Brain microvascular endothelial cell (primary cell): ENCODE data around the gene MAOA.
A peak's percentile ranks its signal among the peaks of the same experiment; 100 is the strongest.
"Not testable (repeated sequence)": the region's sequence is repeated elsewhere in the genome, so short reads cannot be mapped to it uniquely, and the experiment has no call there.

Experiments
- DNase-seq: peaks from one replicate; pipeline ENCODE4 v3.0.0-alpha.2; 2020
- H3K27ac ChIP-seq: fragments of 250-450 bp; sonication (Bioruptor Pico); 2 replicates; pipeline ENCODE4 v1.5.1; 2020; ENCODE audit warnings: mild to moderate bottlenecking, moderate library complexity
- H3K27me3 ChIP-seq: fragments of 250-450 bp; sonication (Bioruptor Pico); replicated peaks from 2 replicates; pipeline ENCODE4 v1.5.1; 2020; ENCODE audit warnings: mild to moderate bottlenecking
- H3K36me3 ChIP-seq: fragments of 250-450 bp; sonication (Bioruptor Pico); replicated peaks from 2 replicates; pipeline ENCODE4 v1.5.1; 2020; ENCODE audit warnings: mild to moderate bottlenecking
- H3K4me3 ChIP-seq: 2 replicates; pipeline ENCODE4 v1.5.1; 2011; ENCODE audit warnings: low read depth, mild to moderate bottlenecking, control low read depth, low read length, moderate library complexity
- in situ Hi-C: cut with HindIII; loops from 2 replicates; pipeline ENCODE4 v1.10.0; 2017; ENCODE audit warnings: low sequenced_read_pairs, low pct_ligation_motif_present
- TF ChIP-seq, protein P1 (sequence below): IDR thresholded peaks from 2 replicates; pipeline ENCODE4 v1.5.1; 2011; ENCODE audit warnings: low read depth, mild to moderate bottlenecking, moderate library complexity, low read length, control low read depth, inconsistent platforms; ENCODE audit errors: missing control alignments

Gene MAOA

DNA sequence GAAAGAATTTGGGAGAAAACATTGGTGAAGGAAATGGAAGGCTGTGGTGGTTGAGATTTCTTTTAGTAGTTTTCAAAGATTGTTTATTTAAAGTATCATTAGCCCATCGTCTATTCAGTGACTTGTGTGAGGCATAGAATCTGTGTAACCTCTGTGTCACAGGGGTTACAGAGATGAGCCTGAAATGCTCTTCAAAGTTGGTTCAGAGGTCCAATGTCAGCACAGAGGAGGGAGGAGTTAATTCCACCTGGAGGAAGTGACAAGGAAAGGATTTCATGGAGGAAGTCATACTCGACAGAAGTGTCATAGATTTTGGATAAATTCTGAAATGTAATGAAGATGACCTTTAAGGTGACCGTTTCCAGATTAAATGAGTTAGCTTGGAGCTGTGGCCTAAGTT, 8.2 kb downstream of the MAOA start:
- no peak for DNase-seq
- no peaks in the 10 kb centered on the region for H3K27me3 ChIP-seq
- TF ChIP-seq, protein P1, sequence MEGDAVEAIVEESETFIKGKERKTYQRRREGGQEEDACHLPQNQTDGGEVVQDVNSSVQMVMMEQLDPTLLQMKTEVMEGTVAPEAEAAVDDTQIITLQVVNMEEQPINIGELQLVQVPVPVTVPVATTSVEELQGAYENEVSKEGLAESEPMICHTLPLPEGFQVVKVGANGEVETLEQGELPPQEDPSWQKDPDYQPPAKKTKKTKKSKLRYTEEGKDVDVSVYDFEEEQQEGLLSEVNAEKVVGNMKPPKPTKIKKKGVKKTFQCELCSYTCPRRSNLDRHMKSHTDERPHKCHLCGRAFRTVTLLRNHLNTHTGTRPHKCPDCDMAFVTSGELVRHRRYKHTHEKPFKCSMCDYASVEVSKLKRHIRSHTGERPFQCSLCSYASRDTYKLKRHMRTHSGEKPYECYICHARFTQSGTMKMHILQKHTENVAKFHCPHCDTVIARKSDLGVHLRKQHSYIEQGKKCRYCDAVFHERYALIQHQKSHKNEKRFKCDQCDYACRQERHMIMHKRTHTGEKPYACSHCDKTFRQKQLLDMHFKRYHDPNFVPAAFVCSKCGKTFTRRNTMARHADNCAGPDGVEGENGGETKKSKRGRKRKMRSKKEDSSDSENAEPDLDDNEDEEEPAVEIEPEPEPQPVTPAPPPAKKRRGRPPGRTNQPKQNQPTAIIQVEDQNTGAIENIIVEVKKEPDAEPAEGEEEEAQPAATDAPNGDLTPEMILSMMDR, result no peak
- in situ Hi-C loops, result no loop called here
- H3K36me3 ChIP-seq, result no peaks in the 10 kb centered on the region
- H3K4me3 ChIP-seq, result no peak overlapping the region
- no peak overlapping the region for H3K27ac ChIP-seq

DNA sequence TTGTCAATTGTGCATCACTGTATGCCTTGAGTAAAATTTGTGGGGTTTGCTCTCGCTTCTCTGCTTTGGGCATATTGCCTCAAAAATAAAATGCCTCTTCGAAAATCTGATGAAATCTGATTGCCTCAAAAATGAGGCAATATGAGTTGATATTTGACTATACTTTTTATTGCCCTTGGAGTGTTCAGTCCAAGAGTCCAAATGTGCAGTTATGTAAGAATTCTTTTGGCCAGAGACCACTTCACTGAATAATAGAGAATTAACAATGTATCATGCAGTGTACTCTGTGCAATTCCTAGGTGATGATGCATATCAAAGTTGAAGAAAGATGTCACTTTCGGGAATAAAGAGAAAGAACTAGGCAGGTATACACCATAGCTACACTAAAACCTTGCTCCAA, 8.6 kb downstream of the MAOA start:
- no peak overlapping the region for H3K4me3 ChIP-seq
- H3K36me3 ChIP-seq, result no peaks in the 10 kb centered on the region
- TF ChIP-seq, protein P1, result no peak
- no peak overlapping the region for H3K27ac ChIP-seq
- no peak for DNase-seq
- H3K27me3 ChIP-seq, result no peaks in the 10 kb centered on the region
- in situ Hi-C loops, result no loop called here

DNA sequence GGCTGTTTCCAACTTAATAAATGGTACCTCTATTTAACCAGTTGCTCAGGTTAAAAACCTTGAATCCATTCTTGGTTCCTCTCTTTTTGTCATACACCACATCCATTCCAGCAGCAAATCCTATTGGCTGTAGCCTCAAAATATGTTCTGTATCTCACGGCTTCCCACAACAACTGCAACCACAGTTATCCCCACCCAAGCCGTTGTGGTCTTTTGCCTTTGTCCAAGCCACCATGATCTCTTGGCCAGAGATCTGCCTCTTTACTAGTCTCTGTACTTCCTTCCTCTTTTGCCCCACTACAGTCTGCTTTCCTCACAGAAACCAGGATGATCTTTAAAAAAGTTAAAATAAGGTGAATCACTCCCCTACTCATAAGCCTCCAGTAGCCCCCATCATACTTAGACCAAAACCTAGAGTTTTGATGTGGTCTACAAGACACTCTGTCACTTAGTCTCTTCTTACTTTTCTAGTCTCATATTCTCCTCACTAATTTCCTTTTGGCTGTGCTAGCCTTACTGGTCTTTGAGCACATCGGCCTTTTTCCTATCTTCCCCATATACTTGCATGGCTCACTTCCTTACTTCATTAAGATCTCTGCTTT, 10.3 kb downstream of the MAOA start:
- TF ChIP-seq, protein P1, result no peak
- DNase-seq, result no peak
- Histone ChIP-seq H3K4me3 (no peak overlapping the region), H3K27me3 (no peaks in the 10 kb centered on the region), H3K36me3 (no peaks in the 10 kb centered on the region), H3K27ac (no peak overlapping the region)
- in situ Hi-C loops, result no loop called here

DNA sequence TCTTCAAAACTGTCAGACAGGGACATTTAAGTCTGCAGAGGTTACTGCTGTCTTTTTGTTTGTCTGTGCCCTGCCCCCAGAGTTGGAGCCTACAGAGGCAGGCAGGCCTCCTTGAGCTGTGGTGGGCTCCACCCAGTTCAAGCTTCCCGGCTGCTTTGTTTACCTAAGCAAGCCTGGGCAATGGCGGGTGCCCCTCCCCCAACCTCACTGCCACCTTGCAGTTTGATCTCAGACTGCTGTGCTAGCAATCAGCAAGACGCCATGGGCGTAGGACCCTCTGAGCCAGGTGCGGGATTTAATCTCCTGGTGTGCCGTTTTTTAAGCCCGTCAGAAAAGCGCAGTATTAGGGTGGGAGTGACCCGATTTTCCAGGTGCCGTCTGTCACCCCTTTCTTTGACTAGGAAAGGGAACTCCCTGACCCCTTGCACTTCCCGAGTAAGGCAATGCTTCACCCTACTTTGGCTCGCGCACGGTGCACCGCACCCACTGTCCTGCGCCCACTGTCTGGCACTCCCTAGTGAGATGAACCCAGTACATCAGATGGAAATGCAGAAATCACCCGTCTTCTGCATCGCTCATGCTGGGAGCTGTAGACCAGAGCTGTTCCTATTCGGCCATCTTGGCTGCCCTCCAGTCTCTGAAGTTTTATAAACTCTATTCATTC, 20.0 kb downstream of the MAOA start:
- H3K36me3 ChIP-seq, H3K27ac ChIP-seq, H3K4me3 ChIP-seq, DNase-seq, in situ Hi-C loops, H3K27me3 ChIP-seq: not testable (repeated sequence)

DNA sequence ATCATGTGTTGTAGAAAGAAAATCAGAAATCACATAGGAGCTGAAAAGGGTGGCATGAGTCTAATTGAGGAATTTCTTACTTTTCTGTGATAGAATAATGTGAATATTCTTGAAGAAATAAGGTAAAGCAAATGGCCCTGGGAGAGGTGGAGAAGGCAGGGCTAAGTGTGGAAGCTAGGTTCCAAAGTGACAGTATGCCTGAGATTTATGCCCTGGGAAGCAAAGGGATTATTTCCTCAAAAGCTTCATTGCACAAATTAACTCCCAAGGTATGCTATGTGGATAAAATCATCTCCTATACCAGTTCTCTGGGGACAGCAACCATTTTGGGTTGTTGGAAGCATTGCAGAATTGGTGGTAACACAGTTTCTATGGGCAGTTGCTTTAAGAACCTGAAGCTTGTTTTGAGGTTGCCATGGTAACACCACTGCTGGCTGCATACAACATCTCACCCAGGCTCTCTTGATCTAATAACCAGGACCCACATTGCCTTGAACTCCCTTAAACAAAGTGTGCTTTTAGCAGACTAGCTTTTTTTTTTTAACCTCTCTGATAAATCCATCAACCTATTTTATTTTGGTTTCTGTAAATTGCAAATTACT, 21.0 kb downstream of the MAOA start:
- no peaks in the 10 kb centered on the region for H3K36me3 ChIP-seq
- TF ChIP-seq, protein P1, result no peak
- H3K4me3 ChIP-seq, result no peak overlapping the region
- DNase-seq, result peak; percentile 52
- H3K27ac ChIP-seq, result no peak overlapping the region
- in situ Hi-C loops, result no loop called here
- H3K27me3 ChIP-seq, result no peaks in the 10 kb centered on the region

DNA sequence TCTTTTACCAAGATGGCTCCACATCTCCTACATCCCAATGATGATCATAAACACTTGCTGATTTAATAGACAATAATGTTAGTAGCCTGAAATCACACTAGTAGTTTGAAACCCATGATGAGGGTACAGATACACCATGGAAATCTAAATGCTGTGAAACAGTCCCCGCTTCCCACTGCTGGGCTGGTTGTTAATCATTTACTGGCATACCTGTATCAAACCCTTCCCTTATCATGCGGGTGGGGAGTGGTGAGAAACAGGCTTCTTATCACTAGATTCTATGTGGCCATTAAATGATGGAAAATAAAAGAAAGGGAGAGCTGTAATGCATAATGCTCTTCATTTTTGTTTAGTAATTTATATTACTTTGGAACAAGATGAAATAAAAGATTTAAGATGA, 21.9 kb downstream of the MAOA start:
- in situ Hi-C loops, result no loop called here

More for the DNA sequence above, 21.9 kb downstream of the MAOA start:
- Histone ChIP-seq H3K27ac (no peak overlapping the region), H3K27me3 (no peaks in the 10 kb centered on the region), H3K36me3 (no peaks in the 10 kb centered on the region), H3K4me3 (no peak overlapping the region)
- TF ChIP-seq, protein P1, result no peak
- DNase-seq, result no peak
